WTC11 (cell line): ENCODE results near the gene DNAAF5. TPM values are rescaled to one million over a fixed set of nuclear protein-coding genes. Genes with fewer than 3 reads are reported as not detected.

ENCODE experiments used
- ATAC-seq: fragments of 200-7000 bp; cut with Tn5 transposase; 2 replicates; pipeline ENCODE4 v1.10.0; 2021; ENCODE audit warnings: mild to moderate bottlenecking, moderate library complexity
- CTCF ChIA-PET: fragments of 300-600 bp; sonication (Branson Sonifier 250); formaldehyde crosslinking; loops from one replicate; lab custom pipeline; 2021; ENCODE audit warnings: antibody characterized with exemption; lab: Charles Lee
- POLR2A ChIA-PET: fragments of 350-600 bp; sonication (Branson Sonifier 250); formaldehyde crosslinking; loops from one replicate; lab custom pipeline; 2021; ENCODE audit warnings: antibody characterized with exemption; lab: Charles Lee
- DNase-seq: peaks from one replicate; pipeline ENCODE4 v3.0.0; 2021; ENCODE audit warnings: low spot score
- H3K27ac Mint-ChIP-seq: 2 replicates; pipeline ENCODE4 v1.8.0; 2021; ENCODE audit warnings: mixed read lengths
- H3K27me3 Mint-ChIP-seq: 2 replicates; pipeline ENCODE4 v1.8.0; 2021; ENCODE audit warnings: low read depth, mild to moderate bottlenecking, moderate library complexity, mixed read lengths
- H3K36me3 Mint-ChIP-seq: 2 replicates; pipeline ENCODE4 v1.8.0; 2021; ENCODE audit warnings: mixed read lengths
- H3K4me1 Mint-ChIP-seq: 2 replicates; pipeline ENCODE4 v1.8.0; 2022; ENCODE audit warnings: mixed read lengths
- H3K4me3 Mint-ChIP-seq: 2 replicates; pipeline ENCODE4 v1.8.0; 2021; ENCODE audit warnings: mild to moderate bottlenecking, moderate library complexity, mixed read lengths
- H3K9me3 Mint-ChIP-seq: 2 replicates; pipeline ENCODE4 v1.8.0; 2021; ENCODE audit warnings: mixed read lengths
- ELF4 ChIP-seq: sonication (generic); formaldehyde crosslinking; IDR thresholded peaks from 2 replicates; pipeline ENCODE4 v1.8.1; 2022; ENCODE audit warnings: low read depth, mild to moderate bottlenecking, moderate library complexity, missing genetic modification reagents
- EMX1 ChIP-seq: fragments of 250-450 bp; sonication (Bioruptor Pico); IDR thresholded peaks from 2 replicates; pipeline ENCODE4 v1.8.0; 2021; ENCODE audit warnings: mild to moderate bottlenecking
- ESRRA ChIP-seq: sonication (generic); formaldehyde crosslinking; IDR thresholded peaks from 2 replicates; pipeline ENCODE4 v1.8.1; 2022; ENCODE audit warnings: mild to moderate bottlenecking, missing genetic modification reagents, borderline replicate concordance
- FOXJ3 ChIP-seq: sonication (generic); formaldehyde crosslinking; IDR thresholded peaks from 2 replicates; pipeline ENCODE4 v1.9.0; 2021; ENCODE audit warnings: missing genetic modification reagents, mild to moderate bottlenecking, borderline replicate concordance
- GRHL2 ChIP-seq: fragments of 250-450 bp; sonication (Bioruptor Pico); IDR thresholded peaks from 2 replicates; pipeline ENCODE4 v1.8.0; 2022; ENCODE audit warnings: mild to moderate bottlenecking, moderate library complexity; ENCODE audit not compliant: insufficient replicate concordance, severe bottlenecking
- HMGXB4 ChIP-seq: sonication (generic); formaldehyde crosslinking; IDR thresholded peaks from 2 replicates; pipeline ENCODE4 v1.8.1; 2023; ENCODE audit warnings: mild to moderate bottlenecking, moderate library complexity, missing genetic modification reagents
- JUN ChIP-seq: sonication (generic); formaldehyde crosslinking; IDR thresholded peaks from 2 replicates; pipeline ENCODE4 v1.8.0; 2023; ENCODE audit warnings: mild to moderate bottlenecking, missing genetic modification reagents
- KAT7 ChIP-seq: sonication (generic); formaldehyde crosslinking; IDR thresholded peaks from 2 replicates; pipeline ENCODE4 v1.8.1; 2023; ENCODE audit warnings: missing genetic modification reagents, mild to moderate bottlenecking, borderline replicate concordance
- NFATC4 ChIP-seq: fragments of 250-450 bp; sonication (Bioruptor Pico); IDR thresholded peaks from 2 replicates; pipeline ENCODE4 v1.9.0; 2021; ENCODE audit warnings: mild to moderate bottlenecking
- NFE2L1 ChIP-seq: sonication (generic); formaldehyde crosslinking; IDR thresholded peaks from 2 replicates; pipeline ENCODE4 v1.8.1; 2023; ENCODE audit warnings: missing genetic modification reagents
- TEAD1 ChIP-seq: sonication (generic); formaldehyde crosslinking; IDR thresholded peaks from 2 replicates; pipeline ENCODE4 v1.8.0; 2022; ENCODE audit warnings: mild to moderate bottlenecking, missing genetic modification reagents
- ZNF121 ChIP-seq: sonication (generic); formaldehyde crosslinking; IDR thresholded peaks from 2 replicates; pipeline ENCODE4 v1.8.0; 2023; ENCODE audit warnings: missing genetic modification reagents
- ZNF138 ChIP-seq: sonication (generic); formaldehyde crosslinking; conservative IDR thresholded peaks from 2 replicates; pipeline ENCODE4 v1.8.1; 2022; ENCODE audit warnings: mild to moderate bottlenecking, moderate library complexity, missing genetic modification reagents
- ZNF232 ChIP-seq: sonication (generic); formaldehyde crosslinking; IDR thresholded peaks from 2 replicates; pipeline ENCODE4 v1.8.0; 2022; ENCODE audit warnings: mild to moderate bottlenecking, missing genetic modification reagents
- total RNA-seq: library from RNA; stranded (reverse); gene quantifications from 3 replicates; pipeline ENCODE4 v1.2.3, GENCODE V29; 2021
- TF ChIP-seq, protein P1 (sequence below): sonication (generic); formaldehyde crosslinking; IDR thresholded peaks from 2 replicates; pipeline ENCODE4 v1.8.1; 2022; ENCODE audit warnings: low read depth, missing genetic modification reagents, borderline replicate concordance
- TF ChIP-seq, protein P2 (sequence below): sonication (generic); formaldehyde crosslinking; IDR thresholded peaks from 2 replicates; pipeline ENCODE4 v1.8.0; 2023; ENCODE audit warnings: missing genetic modification reagents
- TF ChIP-seq, protein P3 (sequence below): sonication (generic); formaldehyde crosslinking; IDR thresholded peaks from 2 replicates; pipeline ENCODE4 v1.8.1; 2022; ENCODE audit warnings: low read depth, mild to moderate bottlenecking, moderate library complexity, missing genetic modification reagents, borderline replicate concordance
- TF ChIP-seq, protein P4 (sequence below): fragments of 250-450 bp; sonication (Bioruptor Pico); IDR thresholded peaks from 2 replicates; pipeline ENCODE4 v1.9.0; 2021; ENCODE audit warnings: mild to moderate bottlenecking
- TF ChIP-seq, protein P5 (sequence below): sonication (generic); formaldehyde crosslinking; IDR thresholded peaks from 2 replicates; pipeline ENCODE4 v1.8.1; 2023; ENCODE audit warnings: mild to moderate bottlenecking, missing genetic modification reagents, moderate library complexity
- TF ChIP-seq, protein P6 (sequence below): sonication (generic); formaldehyde crosslinking; IDR thresholded peaks from 2 replicates; pipeline ENCODE4 v1.8.1; 2023; ENCODE audit warnings: mild to moderate bottlenecking, missing genetic modification reagents, borderline replicate concordance
- TF ChIP-seq, protein P7 (sequence below): sonication (generic); formaldehyde crosslinking; IDR thresholded peaks from 2 replicates; pipeline ENCODE4 v1.8.1; 2023; ENCODE audit warnings: mild to moderate bottlenecking, missing genetic modification reagents

Gene DNAAF5
- total RNA-seq, 1 experiment from 2014 or later: 62.2 TPM

DNA sequence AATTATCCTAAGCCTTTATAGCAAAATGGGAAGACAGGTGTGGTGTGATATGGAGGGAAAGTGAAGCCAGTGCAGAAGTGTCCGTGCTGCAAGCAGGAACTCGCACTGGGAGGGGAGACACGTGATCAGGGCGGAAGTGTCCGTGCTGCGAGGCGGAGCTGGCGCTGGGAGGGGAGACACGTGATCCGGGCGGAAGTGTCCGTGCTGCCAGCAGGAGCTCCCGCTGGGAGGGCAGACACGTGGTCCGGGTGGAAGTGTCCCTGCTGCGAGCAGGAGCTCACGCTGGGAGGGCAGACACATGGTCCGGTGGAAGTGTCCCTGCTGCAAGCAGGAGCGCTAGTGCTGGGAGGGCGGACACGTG is 41.1 kb downstream of the DNAAF5 start (continued):
- TF ChIP-seq NFE2L1 (CRISPR knock-in tag): no peak
- no peak for TF ChIP-seq ESRRA (CRISPR knock-in tag)
- no peak for TF ChIP-seq NFATC4 (CRISPR knock-in tag)
- TF ChIP-seq GRHL2 (CRISPR knock-in tag): no peak
- TF ChIP-seq, all 79 proteins: peak for 0

- no peaks in the 10 kb centered on the region for H3K27me3 Mint-ChIP-seq
- POLR2A ChIA-PET: interaction anchor here (0.7 kb wide), 1 partner anchor 1912 kb away, joined by 3 read pairs; no protein-coding TSS in a partner anchor
- ATAC-seq (no peak), DNase-seq (no peak)
- H3K4me3 Mint-ChIP-seq: no peak overlapping the region
- H3K4me1 Mint-ChIP-seq: no peaks in the 10 kb centered on the region
- peaks cover 27% of the 10 kb centered on the region for H3K36me3 Mint-ChIP-seq
- H3K9me3 Mint-ChIP-seq: no peaks in the 10 kb centered on the region
- H3K27ac Mint-ChIP-seq: peak overlapping the region; percentile 54
- CTCF ChIA-PET: interaction anchor here (0.6 to 1.0 kb wide), 2 partner anchors 73 to 106 kb away, joined by 3 to 4 read pairs; no protein-coding TSS in a partner anchor
- TF ChIP-seq KAT7 (CRISPR knock-in tag) (no peak), TEAD1 (CRISPR knock-in tag) (no peak), HMGXB4 (CRISPR knock-in tag) (no peak), EMX1 (no peak), ZNF138 (CRISPR knock-in tag) (no peak), NFE2L1 (CRISPR knock-in tag) (no peak), ELF4 (CRISPR knock-in tag) (no peak), FOXJ3 (CRISPR knock-in tag) (no peak), NFATC4 (CRISPR knock-in tag) (no peak), ZNF121 (no peak), ZNF232 (CRISPR knock-in tag) (no peak), JUN (no peak)
- TF ChIP-seq, protein P1, sequence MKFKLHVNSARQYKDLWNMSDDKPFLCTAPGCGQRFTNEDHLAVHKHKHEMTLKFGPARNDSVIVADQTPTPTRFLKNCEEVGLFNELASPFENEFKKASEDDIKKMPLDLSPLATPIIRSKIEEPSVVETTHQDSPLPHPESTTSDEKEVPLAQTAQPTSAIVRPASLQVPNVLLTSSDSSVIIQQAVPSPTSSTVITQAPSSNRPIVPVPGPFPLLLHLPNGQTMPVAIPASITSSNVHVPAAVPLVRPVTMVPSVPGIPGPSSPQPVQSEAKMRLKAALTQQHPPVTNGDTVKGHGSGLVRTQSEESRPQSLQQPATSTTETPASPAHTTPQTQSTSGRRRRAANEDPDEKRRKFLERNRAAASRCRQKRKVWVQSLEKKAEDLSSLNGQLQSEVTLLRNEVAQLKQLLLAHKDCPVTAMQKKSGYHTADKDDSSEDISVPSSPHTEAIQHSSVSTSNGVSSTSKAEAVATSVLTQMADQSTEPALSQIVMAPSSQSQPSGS (CRISPR knock-in tag): no peak
- TF ChIP-seq, protein P2, sequence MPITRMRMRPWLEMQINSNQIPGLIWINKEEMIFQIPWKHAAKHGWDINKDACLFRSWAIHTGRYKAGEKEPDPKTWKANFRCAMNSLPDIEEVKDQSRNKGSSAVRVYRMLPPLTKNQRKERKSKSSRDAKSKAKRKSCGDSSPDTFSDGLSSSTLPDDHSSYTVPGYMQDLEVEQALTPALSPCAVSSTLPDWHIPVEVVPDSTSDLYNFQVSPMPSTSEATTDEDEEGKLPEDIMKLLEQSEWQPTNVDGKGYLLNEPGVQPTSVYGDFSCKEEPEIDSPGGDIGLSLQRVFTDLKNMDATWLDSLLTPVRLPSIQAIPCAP (CRISPR knock-in tag): no peak
- TF ChIP-seq, protein P3, sequence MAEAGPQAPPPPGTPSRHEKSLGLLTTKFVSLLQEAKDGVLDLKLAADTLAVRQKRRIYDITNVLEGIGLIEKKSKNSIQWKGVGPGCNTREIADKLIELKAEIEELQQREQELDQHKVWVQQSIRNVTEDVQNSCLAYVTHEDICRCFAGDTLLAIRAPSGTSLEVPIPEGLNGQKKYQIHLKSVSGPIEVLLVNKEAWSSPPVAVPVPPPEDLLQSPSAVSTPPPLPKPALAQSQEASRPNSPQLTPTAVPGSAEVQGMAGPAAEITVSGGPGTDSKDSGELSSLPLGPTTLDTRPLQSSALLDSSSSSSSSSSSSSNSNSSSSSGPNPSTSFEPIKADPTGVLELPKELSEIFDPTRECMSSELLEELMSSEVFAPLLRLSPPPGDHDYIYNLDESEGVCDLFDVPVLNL (CRISPR knock-in tag): no peak
- TF ChIP-seq, protein P4, sequence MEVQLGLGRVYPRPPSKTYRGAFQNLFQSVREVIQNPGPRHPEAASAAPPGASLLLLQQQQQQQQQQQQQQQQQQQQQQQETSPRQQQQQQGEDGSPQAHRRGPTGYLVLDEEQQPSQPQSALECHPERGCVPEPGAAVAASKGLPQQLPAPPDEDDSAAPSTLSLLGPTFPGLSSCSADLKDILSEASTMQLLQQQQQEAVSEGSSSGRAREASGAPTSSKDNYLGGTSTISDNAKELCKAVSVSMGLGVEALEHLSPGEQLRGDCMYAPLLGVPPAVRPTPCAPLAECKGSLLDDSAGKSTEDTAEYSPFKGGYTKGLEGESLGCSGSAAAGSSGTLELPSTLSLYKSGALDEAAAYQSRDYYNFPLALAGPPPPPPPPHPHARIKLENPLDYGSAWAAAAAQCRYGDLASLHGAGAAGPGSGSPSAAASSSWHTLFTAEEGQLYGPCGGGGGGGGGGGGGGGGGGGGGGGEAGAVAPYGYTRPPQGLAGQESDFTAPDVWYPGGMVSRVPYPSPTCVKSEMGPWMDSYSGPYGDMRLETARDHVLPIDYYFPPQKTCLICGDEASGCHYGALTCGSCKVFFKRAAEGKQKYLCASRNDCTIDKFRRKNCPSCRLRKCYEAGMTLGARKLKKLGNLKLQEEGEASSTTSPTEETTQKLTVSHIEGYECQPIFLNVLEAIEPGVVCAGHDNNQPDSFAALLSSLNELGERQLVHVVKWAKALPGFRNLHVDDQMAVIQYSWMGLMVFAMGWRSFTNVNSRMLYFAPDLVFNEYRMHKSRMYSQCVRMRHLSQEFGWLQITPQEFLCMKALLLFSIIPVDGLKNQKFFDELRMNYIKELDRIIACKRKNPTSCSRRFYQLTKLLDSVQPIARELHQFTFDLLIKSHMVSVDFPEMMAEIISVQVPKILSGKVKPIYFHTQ (CRISPR knock-in tag): no peak
- TF ChIP-seq, protein P5, sequence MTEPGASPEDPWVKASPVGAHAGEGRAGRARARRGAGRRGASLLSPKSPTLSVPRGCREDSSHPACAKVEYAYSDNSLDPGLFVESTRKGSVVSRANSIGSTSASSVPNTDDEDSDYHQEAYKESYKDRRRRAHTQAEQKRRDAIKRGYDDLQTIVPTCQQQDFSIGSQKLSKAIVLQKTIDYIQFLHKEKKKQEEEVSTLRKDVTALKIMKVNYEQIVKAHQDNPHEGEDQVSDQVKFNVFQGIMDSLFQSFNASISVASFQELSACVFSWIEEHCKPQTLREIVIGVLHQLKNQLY: no peak
- TF ChIP-seq, protein P6, sequence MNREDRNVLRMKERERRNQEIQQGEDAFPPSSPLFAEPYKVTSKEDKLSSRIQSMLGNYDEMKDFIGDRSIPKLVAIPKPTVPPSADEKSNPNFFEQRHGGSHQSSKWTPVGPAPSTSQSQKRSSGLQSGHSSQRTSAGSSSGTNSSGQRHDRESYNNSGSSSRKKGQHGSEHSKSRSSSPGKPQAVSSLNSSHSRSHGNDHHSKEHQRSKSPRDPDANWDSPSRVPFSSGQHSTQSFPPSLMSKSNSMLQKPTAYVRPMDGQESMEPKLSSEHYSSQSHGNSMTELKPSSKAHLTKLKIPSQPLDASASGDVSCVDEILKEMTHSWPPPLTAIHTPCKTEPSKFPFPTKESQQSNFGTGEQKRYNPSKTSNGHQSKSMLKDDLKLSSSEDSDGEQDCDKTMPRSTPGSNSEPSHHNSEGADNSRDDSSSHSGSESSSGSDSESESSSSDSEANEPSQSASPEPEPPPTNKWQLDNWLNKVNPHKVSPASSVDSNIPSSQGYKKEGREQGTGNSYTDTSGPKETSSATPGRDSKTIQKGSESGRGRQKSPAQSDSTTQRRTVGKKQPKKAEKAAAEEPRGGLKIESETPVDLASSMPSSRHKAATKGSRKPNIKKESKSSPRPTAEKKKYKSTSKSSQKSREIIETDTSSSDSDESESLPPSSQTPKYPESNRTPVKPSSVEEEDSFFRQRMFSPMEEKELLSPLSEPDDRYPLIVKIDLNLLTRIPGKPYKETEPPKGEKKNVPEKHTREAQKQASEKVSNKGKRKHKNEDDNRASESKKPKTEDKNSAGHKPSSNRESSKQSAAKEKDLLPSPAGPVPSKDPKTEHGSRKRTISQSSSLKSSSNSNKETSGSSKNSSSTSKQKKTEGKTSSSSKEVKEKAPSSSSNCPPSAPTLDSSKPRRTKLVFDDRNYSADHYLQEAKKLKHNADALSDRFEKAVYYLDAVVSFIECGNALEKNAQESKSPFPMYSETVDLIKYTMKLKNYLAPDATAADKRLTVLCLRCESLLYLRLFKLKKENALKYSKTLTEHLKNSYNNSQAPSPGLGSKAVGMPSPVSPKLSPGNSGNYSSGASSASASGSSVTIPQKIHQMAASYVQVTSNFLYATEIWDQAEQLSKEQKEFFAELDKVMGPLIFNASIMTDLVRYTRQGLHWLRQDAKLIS (CRISPR knock-in tag): no peak
- TF ChIP-seq, protein P7, sequence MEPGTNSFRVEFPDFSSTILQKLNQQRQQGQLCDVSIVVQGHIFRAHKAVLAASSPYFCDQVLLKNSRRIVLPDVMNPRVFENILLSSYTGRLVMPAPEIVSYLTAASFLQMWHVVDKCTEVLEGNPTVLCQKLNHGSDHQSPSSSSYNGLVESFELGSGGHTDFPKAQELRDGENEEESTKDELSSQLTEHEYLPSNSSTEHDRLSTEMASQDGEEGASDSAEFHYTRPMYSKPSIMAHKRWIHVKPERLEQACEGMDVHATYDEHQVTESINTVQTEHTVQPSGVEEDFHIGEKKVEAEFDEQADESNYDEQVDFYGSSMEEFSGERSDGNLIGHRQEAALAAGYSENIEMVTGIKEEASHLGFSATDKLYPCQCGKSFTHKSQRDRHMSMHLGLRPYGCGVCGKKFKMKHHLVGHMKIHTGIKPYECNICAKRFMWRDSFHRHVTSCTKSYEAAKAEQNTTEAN (CRISPR knock-in tag): no peak
Observed at GRCh38 chr7:767941-768731, 41.6 kb downstream of the DNAAF5 start.
